Measurements from ENCODE around the gene IFNG. TPM values are rescaled to one million over a fixed set of nuclear protein-coding genes. Genes with fewer than 3 reads are reported as not detected.
A peak's percentile ranks its signal among the peaks of the same experiment; 100 is the strongest.

The IFNG gene
- total and polyA plus RNA-seq, 9 of the 15 experiments (the other 6 are each of a cell fraction or from before 2014, with no cell fraction given): 0.38 TPM; not detected in 8

DNA sequence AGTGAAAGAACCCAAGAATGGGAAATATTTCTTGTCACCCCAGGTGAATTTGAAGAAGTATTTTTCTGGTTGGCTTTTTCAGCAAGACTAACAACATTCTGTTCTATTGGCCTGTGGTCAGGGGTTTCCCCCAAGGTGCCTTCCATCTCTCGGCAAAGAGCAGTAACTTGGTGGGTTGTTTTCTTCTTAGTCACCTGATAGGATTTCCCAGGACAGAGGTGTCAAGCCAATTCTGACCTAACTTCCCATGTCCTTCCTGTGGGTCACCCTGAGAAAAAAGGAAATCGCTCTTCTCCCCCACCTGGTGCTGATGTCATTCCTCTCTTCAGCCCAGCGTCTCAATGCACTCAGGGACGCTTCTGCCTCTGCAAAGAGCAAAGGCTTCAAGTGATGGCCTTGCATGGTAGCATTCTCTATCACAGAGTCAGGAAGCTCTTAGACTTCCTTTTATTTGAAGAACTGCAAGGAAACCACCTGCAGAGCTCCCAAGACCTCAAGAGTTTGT, 16.1 kb upstream of the IFNG start:
- Histone ChIP-seq H3K79me2 (ENCODE audit: control insufficient read depth, insufficient read depth, low read length) (no peaks in the 10 kb centered on the region), H3K4me3 (no peak overlapping the region), H3K9me1 (ENCODE audit: control insufficient read depth, insufficient read depth, low read length) (no peaks in the 10 kb centered on the region), H3K27me3 (ENCODE audit: control insufficient read depth in 2 of 2, insufficient read depth in 2 of 2, low read length in 2 of 2) (no peaks in the 10 kb centered on the region), H3K36me3 (ENCODE audit: control insufficient read depth, insufficient read depth, low read length) (no peaks in the 10 kb centered on the region), H3K9me3 (replicated peaks; ENCODE audit: control insufficient read depth, insufficient read depth, low read depth, low read length) (no peaks in the 10 kb centered on the region), H3K9ac (ENCODE audit: insufficient read depth in 1 of 2, low read depth in 2 of 2, low read length in 2 of 2) (no peak overlapping the region), H2AFZ (ENCODE audit: low read depth, low read length) (no peak overlapping the region), H4K20me1 (replicated peaks; ENCODE audit: control insufficient read depth, insufficient read depth, low read length) (no peaks in the 10 kb centered on the region), H3K4me1 (replicated peaks in 1 of 2; ENCODE audit: control insufficient read depth in 2 of 2, insufficient read depth in 2 of 2, low read length in 2 of 2) (no peaks in the 10 kb centered on the region; a peak in 1 of 5 replicates), H3K4me2 (ENCODE audit: insufficient read depth, low read length) (no peak overlapping the region), H3K27ac (ENCODE audit: extremely low read depth, low read depth, low read length) (no peak overlapping the region)
- intact Hi-C loops (cut with micrococcal nuclease) (no loop called here), in situ Hi-C loops (cut with MboI) (no loop called here)
- ATAC-seq (no peak; the same call in 2 of the 3 replicates), FAIRE-seq (no peak), DNase-seq (ENCODE audit: extremely low read depth in 1 of 4, low spot score in 3 of 4) (no peak)
- ChIA-PET CTCF (ENCODE audit: low intra/inter-chr PET ratio) (no interaction called here), POLR2A (no interaction called here)
- BruUV-seq (replicated peaks): no TSS peak
- WGBS (ENCODE audit: insufficient coverage, low coverage, missing lambda C conversion rate): 0% methylated on average over 4 of the region's 4 CpGs
- TF ChIP-seq SMARCC2 (IDR thresholded peaks at IDR 0.05; ENCODE audit: low read depth): no peak
- no peak for TF ChIP-seq NR2C2 (CRISPR knock-in tag; IDR thresholded peaks at IDR 0.05)
- 0 out of 2 replicates have a peak, but pooled peaks have one; percentile 26 for TF ChIP-seq NR2C2 (tag; IDR thresholded peaks at IDR 0.05)
- TF ChIP-seq ZNF175 (CRISPR knock-in tag; IDR thresholded peaks at IDR 0.05; ENCODE audit: low read depth): no peak
- no peak for TF ChIP-seq BRD4 (IDR thresholded peaks at IDR 0.05)
- no peak for TF ChIP-seq JUND (IDR thresholded peaks at IDR 0.05; ENCODE audit: borderline replicate concordance, low read depth, low read length)
- TF ChIP-seq JUND (tag; IDR thresholded peaks at IDR 0.05; ENCODE audit: borderline replicate concordance, low read depth, low read length): peak; percentile 34; the same call in 1 of the 3 replicates
- TF ChIP-seq ZC3H8 (IDR thresholded peaks at IDR 0.05): no peak
- no peak for TF ChIP-seq ZNF232 (CRISPR knock-in tag; IDR thresholded peaks at IDR 0.05)
- no peak for TF ChIP-seq PCBP2 (IDR thresholded peaks at IDR 0.05; ENCODE audit: low read depth, low read length, poor library complexity, severe bottlenecking)
- TF ChIP-seq GATAD2A (IDR thresholded peaks at IDR 0.05): no peak
- TF ChIP-seq ZNF445 (CRISPR knock-in tag; IDR thresholded peaks at IDR 0.05; ENCODE audit: low read depth): no peak
- no peak for TF ChIP-seq CBFA2T3 (IDR thresholded peaks at IDR 0.05)
- TF ChIP-seq CAMTA2 (CRISPR knock-in tag; conservative IDR thresholded peaks at IDR 0.05): no peak
- TF ChIP-seq, protein P1, sequence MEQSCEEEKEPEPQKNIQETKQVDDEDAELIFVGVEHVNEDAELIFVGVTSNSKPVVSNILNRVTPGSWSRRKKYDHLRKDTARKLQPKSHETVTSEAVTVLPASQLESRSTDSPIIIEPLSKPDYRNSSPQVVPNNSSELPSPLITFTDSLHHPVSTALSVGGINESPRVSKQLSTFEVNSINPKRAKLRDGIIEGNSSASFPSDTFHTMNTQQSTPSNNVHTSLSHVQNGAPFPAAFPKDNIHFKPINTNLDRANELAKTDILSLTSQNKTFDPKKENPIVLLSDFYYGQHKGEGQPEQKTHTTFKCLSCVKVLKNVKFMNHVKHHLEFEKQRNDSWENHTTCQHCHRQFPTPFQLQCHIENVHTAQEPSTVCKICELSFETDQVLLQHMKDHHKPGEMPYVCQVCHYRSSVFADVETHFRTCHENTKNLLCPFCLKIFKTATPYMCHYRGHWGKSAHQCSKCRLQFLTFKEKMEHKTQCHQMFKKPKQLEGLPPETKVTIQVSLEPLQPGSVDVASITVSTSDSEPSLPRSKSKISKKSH (CRISPR knock-in tag; IDR thresholded peaks at IDR 0.05): no peak
- TF ChIP-seq NCOR1 (IDR thresholded peaks at IDR 0.05): no peak
- TF ChIP-seq, protein P2, sequence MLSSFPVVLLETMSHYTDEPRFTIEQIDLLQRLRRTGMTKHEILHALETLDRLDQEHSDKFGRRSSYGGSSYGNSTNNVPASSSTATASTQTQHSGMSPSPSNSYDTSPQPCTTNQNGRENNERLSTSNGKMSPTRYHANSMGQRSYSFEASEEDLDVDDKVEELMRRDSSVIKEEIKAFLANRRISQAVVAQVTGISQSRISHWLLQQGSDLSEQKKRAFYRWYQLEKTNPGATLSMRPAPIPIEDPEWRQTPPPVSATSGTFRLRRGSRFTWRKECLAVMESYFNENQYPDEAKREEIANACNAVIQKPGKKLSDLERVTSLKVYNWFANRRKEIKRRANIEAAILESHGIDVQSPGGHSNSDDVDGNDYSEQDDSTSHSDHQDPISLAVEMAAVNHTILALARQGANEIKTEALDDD (IDR thresholded peaks at IDR 0.05): no peak
- no peak for TF ChIP-seq RB1 (IDR thresholded peaks at IDR 0.05; ENCODE audit: low read depth)
- TF ChIP-seq, protein P3, sequence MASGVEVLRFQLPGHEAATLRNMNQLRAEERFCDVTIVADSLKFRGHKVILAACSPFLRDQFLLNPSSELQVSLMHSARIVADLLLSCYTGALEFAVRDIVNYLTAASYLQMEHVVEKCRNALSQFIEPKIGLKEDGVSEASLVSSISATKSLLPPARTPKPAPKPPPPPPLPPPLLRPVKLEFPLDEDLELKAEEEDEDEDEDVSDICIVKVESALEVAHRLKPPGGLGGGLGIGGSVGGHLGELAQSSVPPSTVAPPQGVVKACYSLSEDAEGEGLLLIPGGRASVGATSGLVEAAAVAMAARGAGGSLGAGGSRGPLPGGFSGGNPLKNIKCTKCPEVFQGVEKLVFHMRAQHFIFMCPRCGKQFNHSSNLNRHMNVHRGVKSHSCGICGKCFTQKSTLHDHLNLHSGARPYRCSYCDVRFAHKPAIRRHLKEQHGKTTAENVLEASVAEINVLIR (CRISPR knock-in tag; IDR thresholded peaks at IDR 0.05): no peak
- no peak for TF ChIP-seq ZNF444 (CRISPR knock-in tag; IDR thresholded peaks at IDR 0.05)

All from K562 (cell line).